ENCODE measurements around the gene DPYD. TPM values are rescaled to one million over a fixed set of nuclear protein-coding genes. Genes with fewer than 3 reads are reported as not detected.

DPYD gene
- total and polyA plus RNA-seq, 9 of the 15 experiments (the other 6 are each of a cell fraction or from before 2014, with no cell fraction given), result 0.03 to 0.25 (median 0.08) TPM; not detected in 2

DNA sequence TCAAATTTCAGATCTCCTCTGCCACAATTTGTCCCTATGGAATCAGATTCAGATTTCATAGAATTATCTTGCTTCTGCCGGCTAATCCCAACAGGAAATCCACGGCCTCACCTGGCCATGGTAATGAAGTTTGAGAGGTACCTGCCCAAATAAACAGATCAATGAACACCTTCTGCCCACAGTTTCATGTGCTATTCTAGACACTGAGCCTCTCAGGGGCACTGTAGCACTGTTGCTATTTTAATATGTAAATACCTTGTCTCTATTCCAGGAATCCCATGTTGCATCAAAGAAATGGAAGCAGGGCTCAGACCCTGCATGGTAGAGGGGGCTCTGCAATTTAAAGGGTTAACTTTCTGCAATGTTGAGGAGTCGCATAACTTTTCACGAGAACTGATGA, 606.1 kb downstream of the DPYD start:
- WGBS (ENCODE audit: insufficient coverage, low coverage, missing lambda C conversion rate), result 0% methylated on average over 4 of the region's 4 CpGs
- CTCF ChIA-PET (ENCODE audit: low intra/inter-chr PET ratio), result no interaction called here
- Histone ChIP-seq H3K36me3 (ENCODE audit: control insufficient read depth, insufficient read depth, low read length) (no peaks in the 10 kb centered on the region), H3K9me3 (replicated peaks; ENCODE audit: control insufficient read depth, insufficient read depth, low read depth, low read length) (no peaks in the 10 kb centered on the region; the same call in 1 of the 2 replicates), H4K20me1 (replicated peaks; ENCODE audit: control insufficient read depth, insufficient read depth, low read length) (no peaks in the 10 kb centered on the region), H3K9me1 (ENCODE audit: control insufficient read depth, insufficient read depth, low read length) (no peaks in the 10 kb centered on the region), H3K9ac (ENCODE audit: insufficient read depth in 1 of 2, low read depth in 2 of 2, low read length in 2 of 2) (no peak overlapping the region), H3K27ac (ENCODE audit: extremely low read depth, low read depth, low read length) (no peak overlapping the region), H3K79me2 (ENCODE audit: control insufficient read depth, insufficient read depth, low read length) (no peaks in the 10 kb centered on the region), H3K4me3 (no peak overlapping the region), H2AFZ (ENCODE audit: low read depth, low read length) (no peak overlapping the region), H3K4me2 (ENCODE audit: insufficient read depth, low read length) (no peak overlapping the region), H3K4me1 (replicated peaks in 1 of 2; ENCODE audit: control insufficient read depth in 2 of 2, insufficient read depth in 2 of 2, low read length in 2 of 2) (no peaks in the 10 kb centered on the region), H3K27me3 (ENCODE audit: control insufficient read depth in 2 of 2, insufficient read depth in 2 of 2, low read length in 2 of 2) (no peaks in the 10 kb centered on the region)
- no TSS peak for BruUV-seq (replicated peaks)
- no peak for FAIRE-seq
- in situ Hi-C loops (cut with MboI) (no loop called here), intact Hi-C loops (cut with micrococcal nuclease) (no loop called here)
- POLR2A ChIA-PET, result no interaction called here
- DNase-seq (ENCODE audit: extremely low read depth in 1 of 4, low spot score in 3 of 4), result no peak
- no peak for ATAC-seq
- TF ChIP-seq TEAD2 (tag; IDR thresholded peaks at IDR 0.05) (no peak), PHF8 (IDR thresholded peaks at IDR 0.05; ENCODE audit: borderline replicate concordance, low read length) (no peak), PPARD (CRISPR knock-in tag; IDR thresholded peaks at IDR 0.05) (no peak), HNRNPLL (IDR thresholded peaks at IDR 0.05; ENCODE audit: low read depth, low read length, poor library complexity, severe bottlenecking) (no peak), XRCC3 (IDR thresholded peaks at IDR 0.05) (no peak), FOXJ3 (CRISPR knock-in tag; IDR thresholded peaks at IDR 0.05) (no peak), L3MBTL2 (IDR thresholded peaks at IDR 0.05) (no peak), SAFB (IDR thresholded peaks at IDR 0.05; ENCODE audit: borderline replicate concordance, low read depth, low read length) (no peak), MAFG (tag; conservative IDR thresholded peaks at IDR 0.05) (no peak), GATAD2A (IDR thresholded peaks at IDR 0.05) (no peak), LARP7 (IDR thresholded peaks at IDR 0.05) (no peak), HDAC2 (IDR thresholded peaks at IDR 0.05) (no peak), GTF2F1 (IDR thresholded peaks at IDR 0.05; ENCODE audit: low read depth, low read length) (no peak), ZNF184 (CRISPR knock-in tag; IDR thresholded peaks at IDR 0.05) (no peak), POLR2AphosphoS2 (IDR thresholded peaks at IDR 0.05; ENCODE audit: low read length) (no peak)
- TF ChIP-seq, protein P1, sequence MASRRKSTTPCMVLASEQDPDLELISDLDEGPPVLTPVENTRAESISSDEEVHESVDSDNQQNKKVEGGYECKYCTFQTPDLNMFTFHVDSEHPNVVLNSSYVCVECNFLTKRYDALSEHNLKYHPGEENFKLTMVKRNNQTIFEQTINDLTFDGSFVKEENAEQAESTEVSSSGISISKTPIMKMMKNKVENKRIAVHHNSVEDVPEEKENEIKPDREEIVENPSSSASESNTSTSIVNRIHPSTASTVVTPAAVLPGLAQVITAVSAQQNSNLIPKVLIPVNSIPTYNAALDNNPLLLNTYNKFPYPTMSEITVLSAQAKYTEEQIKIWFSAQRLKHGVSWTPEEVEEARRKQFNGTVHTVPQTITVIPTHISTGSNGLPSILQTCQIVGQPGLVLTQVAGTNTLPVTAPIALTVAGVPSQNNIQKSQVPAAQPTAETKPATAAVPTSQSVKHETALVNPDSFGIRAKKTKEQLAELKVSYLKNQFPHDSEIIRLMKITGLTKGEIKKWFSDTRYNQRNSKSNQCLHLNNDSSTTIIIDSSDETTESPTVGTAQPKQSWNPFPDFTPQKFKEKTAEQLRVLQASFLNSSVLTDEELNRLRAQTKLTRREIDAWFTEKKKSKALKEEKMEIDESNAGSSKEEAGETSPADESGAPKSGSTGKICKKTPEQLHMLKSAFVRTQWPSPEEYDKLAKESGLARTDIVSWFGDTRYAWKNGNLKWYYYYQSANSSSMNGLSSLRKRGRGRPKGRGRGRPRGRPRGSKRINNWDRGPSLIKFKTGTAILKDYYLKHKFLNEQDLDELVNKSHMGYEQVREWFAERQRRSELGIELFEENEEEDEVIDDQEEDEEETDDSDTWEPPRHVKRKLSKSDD (conservative IDR thresholded peaks at IDR 0.05; ENCODE audit: low read length), result no peak
- TF ChIP-seq, protein P2, sequence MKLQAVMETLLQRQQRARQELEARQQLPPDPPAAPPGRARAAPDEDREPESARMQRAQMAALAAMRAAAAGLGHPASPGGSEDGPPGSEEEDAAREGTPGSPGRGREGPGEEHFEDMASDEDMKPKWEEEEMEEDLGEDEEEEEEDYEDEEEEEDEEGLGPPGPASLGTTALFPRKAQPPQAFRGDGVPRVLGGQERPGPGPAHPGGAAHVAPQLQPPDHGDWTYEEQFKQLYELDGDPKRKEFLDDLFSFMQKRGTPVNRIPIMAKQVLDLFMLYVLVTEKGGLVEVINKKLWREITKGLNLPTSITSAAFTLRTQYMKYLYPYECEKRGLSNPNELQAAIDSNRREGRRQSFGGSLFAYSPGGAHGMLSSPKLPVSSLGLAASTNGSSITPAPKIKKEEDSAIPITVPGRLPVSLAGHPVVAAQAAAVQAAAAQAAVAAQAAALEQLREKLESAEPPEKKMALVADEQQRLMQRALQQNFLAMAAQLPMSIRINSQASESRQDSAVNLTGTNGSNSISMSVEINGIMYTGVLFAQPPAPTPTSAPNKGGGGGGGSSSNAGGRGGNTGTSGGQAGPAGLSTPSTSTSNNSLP (IDR thresholded peaks at IDR 0.05; ENCODE audit: borderline replicate concordance, low read depth, low read length), result no peak
- TF ChIP-seq, protein P3, sequence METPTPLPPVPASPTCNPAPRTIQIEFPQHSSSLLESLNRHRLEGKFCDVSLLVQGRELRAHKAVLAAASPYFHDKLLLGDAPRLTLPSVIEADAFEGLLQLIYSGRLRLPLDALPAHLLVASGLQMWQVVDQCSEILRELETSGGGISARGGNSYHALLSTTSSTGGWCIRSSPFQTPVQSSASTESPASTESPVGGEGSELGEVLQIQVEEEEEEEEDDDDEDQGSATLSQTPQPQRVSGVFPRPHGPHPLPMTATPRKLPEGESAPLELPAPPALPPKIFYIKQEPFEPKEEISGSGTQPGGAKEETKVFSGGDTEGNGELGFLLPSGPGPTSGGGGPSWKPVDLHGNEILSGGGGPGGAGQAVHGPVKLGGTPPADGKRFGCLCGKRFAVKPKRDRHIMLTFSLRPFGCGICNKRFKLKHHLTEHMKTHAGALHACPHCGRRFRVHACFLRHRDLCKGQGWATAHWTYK (CRISPR knock-in tag; IDR thresholded peaks at IDR 0.05), result no peak
- TF ChIP-seq, protein P4, sequence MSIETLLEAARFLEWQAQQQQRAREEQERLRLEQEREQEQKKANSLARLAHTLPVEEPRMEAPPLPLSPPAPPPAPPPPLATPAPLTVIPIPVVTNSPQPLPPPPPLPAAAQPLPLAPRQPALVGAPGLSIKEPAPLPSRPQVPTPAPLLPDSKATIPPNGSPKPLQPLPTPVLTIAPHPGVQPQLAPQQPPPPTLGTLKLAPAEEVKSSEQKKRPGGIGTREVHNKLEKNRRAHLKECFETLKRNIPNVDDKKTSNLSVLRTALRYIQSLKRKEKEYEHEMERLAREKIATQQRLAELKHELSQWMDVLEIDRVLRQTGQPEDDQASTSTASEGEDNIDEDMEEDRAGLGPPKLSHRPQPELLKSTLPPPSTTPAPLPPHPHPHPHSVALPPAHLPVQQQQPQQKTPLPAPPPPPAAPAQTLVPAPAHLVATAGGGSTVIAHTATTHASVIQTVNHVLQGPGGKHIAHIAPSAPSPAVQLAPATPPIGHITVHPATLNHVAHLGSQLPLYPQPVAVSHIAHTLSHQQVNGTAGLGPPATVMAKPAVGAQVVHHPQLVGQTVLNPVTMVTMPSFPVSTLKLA (conservative IDR thresholded peaks at IDR 0.05), result no peak
